Caco-2 (cell line): ENCODE data around the gene RNF19B. TPM values are rescaled to one million over a fixed set of nuclear protein-coding genes. Genes with fewer than 3 reads are reported as not detected.
A peak's percentile ranks its signal among the peaks of the same experiment; 100 is the strongest.
"Not testable (repeated sequence)": the region's sequence is repeated elsewhere in the genome, so short reads cannot be mapped to it uniquely, and the experiment has no call there.

Source experiments
- BruUV-seq: library from RNA; stranded (reverse); fragments of 400-500 nt; replicated peaks from 2 replicates; lab custom pipeline; 2021; lab: Mats Ljungman, UMichigan
- CTCF ChIA-PET: fragments of 300-600 bp; sonication (Branson Sonifier 250); formaldehyde crosslinking; loops from one replicate; lab custom pipeline; 2022; ENCODE audit warnings: antibody characterized with exemption; lab: Charles Lee
- POLR2A ChIA-PET: fragments of 300-600 bp; sonication (Branson Sonifier 250); formaldehyde crosslinking; loops from one replicate; lab custom pipeline; 2022; ENCODE audit warnings: antibody characterized with exemption; lab: Charles Lee
- DNase-seq, 2 experiments: peaks; one replicate each; pipeline versions ENCODE4 v3.0.0 to v3.0.0-alpha.2; 2020 to 2022
- H3K27me3 ChIP-seq: replicated peaks from 2 replicates; pipeline ENCODE4 v1.6.0; 2011; ENCODE audit warnings: low read length; ENCODE audit not compliant: control insufficient read depth, insufficient read depth
- H3K36me3 ChIP-seq: 2 replicates; pipeline ENCODE4 v1.5.1; 2011; ENCODE audit warnings: low read length; ENCODE audit not compliant: control insufficient read depth, insufficient read depth
- H3K4me1 ChIP-seq: fragments of 250-450 bp; sonication (Bioruptor Pico); 2 replicates; pipeline ENCODE4 v1.5.1; 2020; ENCODE audit warnings: mild to moderate bottlenecking
- H3K4me3 ChIP-seq: 2 replicates; pipeline ENCODE4 v1.5.1; 2011; ENCODE audit warnings: low read depth, mild to moderate bottlenecking, control low read depth, low read length
- H3K9me3 ChIP-seq: fragments of 250-450 bp; sonication (Bioruptor Pico); 2 replicates; pipeline ENCODE4 v1.5.1; 2020; ENCODE audit warnings: mild to moderate bottlenecking, moderate library complexity
- H3K27ac Mint-ChIP-seq: one replicate; pipeline ENCODE4 v1.8.0; 2022; ENCODE audit warnings: mixed read lengths; ENCODE audit not compliant: unreplicated experiment
- H3K27me3 Mint-ChIP-seq: one replicate; pipeline ENCODE4 v1.8.0; 2022; ENCODE audit warnings: mixed read lengths; ENCODE audit not compliant: insufficient read depth, unreplicated experiment
- H3K36me3 Mint-ChIP-seq: one replicate; pipeline ENCODE4 v1.8.0; 2022; ENCODE audit warnings: mild to moderate bottlenecking, mixed read lengths; ENCODE audit not compliant: insufficient read depth, unreplicated experiment
- H3K4me1 Mint-ChIP-seq: one replicate; pipeline ENCODE4 v1.8.0; 2022; ENCODE audit warnings: low read depth, mixed read lengths; ENCODE audit not compliant: unreplicated experiment
- H3K4me3 Mint-ChIP-seq: one replicate; pipeline ENCODE4 v1.8.0; 2022; ENCODE audit warnings: mild to moderate bottlenecking, moderate library complexity, mixed read lengths; ENCODE audit not compliant: unreplicated experiment
- H3K9me3 Mint-ChIP-seq: one replicate; pipeline ENCODE4 v1.8.0; 2022; ENCODE audit warnings: mixed read lengths; ENCODE audit not compliant: unreplicated experiment
- intact Hi-C: fragments of 100-400 bp; cut with micrococcal nuclease; formaldehyde crosslinking; loops from one replicate; pipeline ENCODE4 v1.10.0; 2022; ENCODE audit not compliant: unreplicated experiment
- total RNA-seq: library from RNA; stranded (reverse); gene quantifications from 2 replicates; pipeline ENCODE4 v1.2.3, GENCODE V29; 2022
- TF ChIP-seq, protein P1 (sequence below), 2 experiments: fragments of 200-600 bp in 1 of 2; IDR thresholded peaks; 1 replicate in 1 of 2; 2 replicates in 1 of 2; pipeline versions ENCODE4 v1.5.1 to v1.8.0; 2011 to 2022; ENCODE audit warnings: antibody characterized with exemption in 1 of 2, control low read depth in 1 of 2, inconsistent platforms in 1 of 2, low read depth in 1 of 2, low read length in 1 of 2, mild to moderate bottlenecking in 1 of 2, moderate library complexity in 1 of 2; ENCODE audit not compliant: insufficient read depth in 1 of 2, severe bottlenecking in 1 of 2, unreplicated experiment in 1 of 2

Gene RNF19B
- total RNA-seq, 1 experiment from 2014 or later = 14.5 TPM

GRCh38 chr1:32998997-32999396 is 34.4 kb upstream of the RNF19B start:
- POLR2A ChIA-PET = no interaction called here
- TF ChIP-seq, protein P1, sequence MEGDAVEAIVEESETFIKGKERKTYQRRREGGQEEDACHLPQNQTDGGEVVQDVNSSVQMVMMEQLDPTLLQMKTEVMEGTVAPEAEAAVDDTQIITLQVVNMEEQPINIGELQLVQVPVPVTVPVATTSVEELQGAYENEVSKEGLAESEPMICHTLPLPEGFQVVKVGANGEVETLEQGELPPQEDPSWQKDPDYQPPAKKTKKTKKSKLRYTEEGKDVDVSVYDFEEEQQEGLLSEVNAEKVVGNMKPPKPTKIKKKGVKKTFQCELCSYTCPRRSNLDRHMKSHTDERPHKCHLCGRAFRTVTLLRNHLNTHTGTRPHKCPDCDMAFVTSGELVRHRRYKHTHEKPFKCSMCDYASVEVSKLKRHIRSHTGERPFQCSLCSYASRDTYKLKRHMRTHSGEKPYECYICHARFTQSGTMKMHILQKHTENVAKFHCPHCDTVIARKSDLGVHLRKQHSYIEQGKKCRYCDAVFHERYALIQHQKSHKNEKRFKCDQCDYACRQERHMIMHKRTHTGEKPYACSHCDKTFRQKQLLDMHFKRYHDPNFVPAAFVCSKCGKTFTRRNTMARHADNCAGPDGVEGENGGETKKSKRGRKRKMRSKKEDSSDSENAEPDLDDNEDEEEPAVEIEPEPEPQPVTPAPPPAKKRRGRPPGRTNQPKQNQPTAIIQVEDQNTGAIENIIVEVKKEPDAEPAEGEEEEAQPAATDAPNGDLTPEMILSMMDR (IDR thresholded peaks at IDR 0.05; ENCODE audit: insufficient read depth in 1 of 2, low read depth in 1 of 2, low read length in 1 of 2, severe bottlenecking in 1 of 2, unreplicated experiment in 1 of 2) = no peak

DNA sequence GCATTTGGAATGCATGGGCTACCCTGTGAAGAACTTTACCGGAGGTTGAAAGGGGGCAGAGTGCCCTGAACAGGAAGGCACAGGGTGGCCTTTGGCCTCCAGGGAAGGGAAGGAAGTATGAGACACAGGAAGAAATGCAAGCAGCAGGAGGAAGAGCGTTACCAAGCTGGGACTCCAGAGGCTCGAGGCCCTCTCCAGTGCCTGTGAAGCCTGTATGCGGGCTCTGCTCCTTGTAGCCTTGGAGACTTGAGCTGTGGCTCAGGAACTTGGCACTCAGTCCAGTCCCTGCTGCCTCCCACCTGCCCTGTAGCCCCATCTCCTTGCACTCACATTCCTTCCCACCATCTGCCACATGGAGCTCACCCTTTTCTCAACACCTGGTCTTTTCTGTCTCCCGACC is 33.5 kb upstream of the RNF19B start:
- no TSS peak for BruUV-seq
- H3K4me3 Mint-ChIP-seq = no peak overlapping the region
- no peaks in the 10 kb centered on the region for H3K27me3 Mint-ChIP-seq
- peaks cover 2% of the 10 kb centered on the region for H3K4me1 ChIP-seq
- intact Hi-C loops = no loop called here
- no peaks in the 10 kb centered on the region for H3K9me3 Mint-ChIP-seq
- ChIA-PET POLR2A (no interaction called here), CTCF (interaction anchor here (0.5 to 1.2 kb wide), 2 partner anchors 9 to 10 kb away, joined by 4 to 5 read pairs; no protein-coding TSS in a partner anchor)
- no peak for DNase-seq
- no peaks in the 10 kb centered on the region for H3K9me3 ChIP-seq
- no peak overlapping the region for H3K27ac Mint-ChIP-seq
- no peak overlapping the region for H3K4me3 ChIP-seq
- H3K4me1 Mint-ChIP-seq = peaks cover 6% of the 10 kb centered on the region
- H3K27me3 ChIP-seq = no peaks in the 10 kb centered on the region
- TF ChIP-seq, protein P1 (IDR thresholded peaks at IDR 0.05; ENCODE audit: insufficient read depth in 1 of 2, low read depth in 1 of 2, low read length in 1 of 2, severe bottlenecking in 1 of 2, unreplicated experiment in 1 of 2) = no peak
- H3K36me3 ChIP-seq = no peaks in the 10 kb centered on the region
- peaks cover 23% of the 10 kb centered on the region for H3K36me3 Mint-ChIP-seq

More at GRCh38 chr1:32998997-32999396, 34.4 kb upstream of the RNF19B start:
- H3K4me3 Mint-ChIP-seq = no peak overlapping the region
- BruUV-seq = no TSS peak
- H3K4me1 ChIP-seq = no peaks in the 10 kb centered on the region
- H3K9me3 ChIP-seq = no peaks in the 10 kb centered on the region
- H3K36me3 ChIP-seq = no peaks in the 10 kb centered on the region
- H3K27ac Mint-ChIP-seq = no peak overlapping the region
- H3K9me3 Mint-ChIP-seq = no peaks in the 10 kb centered on the region
- intact Hi-C loops = no loop called here
- no peak for DNase-seq
- peaks cover 23% of the 10 kb centered on the region for H3K36me3 Mint-ChIP-seq
- peaks cover 6% of the 10 kb centered on the region for H3K4me1 Mint-ChIP-seq
- no peaks in the 10 kb centered on the region for H3K27me3 Mint-ChIP-seq
- H3K27me3 ChIP-seq = no peaks in the 10 kb centered on the region
- H3K4me3 ChIP-seq = no peak overlapping the region
- CTCF ChIA-PET = interaction anchor here (1.2 kb wide), 1 partner anchor 8 kb away, joined by 5 read pairs; no protein-coding TSS in a partner anchor

- Mint-ChIP-seq H3K27me3 (no peaks in the 10 kb centered on the region), H3K9me3 (no peaks in the 10 kb centered on the region), H3K27ac (no peak overlapping the region), H3K4me1 (peaks cover 7% of the 10 kb centered on the region), H3K36me3 (peaks cover 19% of the 10 kb centered on the region), H3K4me3 (no peak overlapping the region)
- ChIA-PET POLR2A (no interaction called here), CTCF (no interaction called here)
- intact Hi-C loops = no loop called here
- Histone ChIP-seq H3K27me3 (no peaks in the 10 kb centered on the region), H3K36me3 (no peaks in the 10 kb centered on the region), H3K9me3 (no peaks in the 10 kb centered on the region), H3K4me1 (peaks cover 8% of the 10 kb centered on the region), H3K4me3 (no peak overlapping the region)
- no TSS peak for BruUV-seq
- DNase-seq = no peak
- TF ChIP-seq, protein P1 (IDR thresholded peaks at IDR 0.05; ENCODE audit: insufficient read depth in 1 of 2, low read depth in 1 of 2, low read length in 1 of 2, severe bottlenecking in 1 of 2, unreplicated experiment in 1 of 2) = no peak
These were observed 32.8 kb upstream of the RNF19B start for GRCh38 chr1:32997381-32997891.

DNA sequence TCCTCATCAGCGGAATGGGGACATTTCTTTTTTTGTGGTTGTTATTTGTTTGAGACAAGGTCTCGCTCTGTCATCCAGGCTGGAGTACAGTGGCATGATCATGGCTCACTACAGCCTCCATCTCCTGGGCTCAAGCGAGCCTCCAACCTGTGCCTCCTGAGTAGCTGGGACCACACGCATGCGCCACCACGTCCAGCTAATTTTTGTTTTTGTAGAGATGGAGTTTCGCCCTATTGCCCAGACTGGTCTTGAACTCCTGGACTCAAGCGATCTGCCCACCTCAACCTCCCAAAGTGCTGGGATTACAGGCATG is 28.7 kb upstream of the RNF19B start:
- H3K4me1 ChIP-seq = peaks cover 18% of the 10 kb centered on the region
- POLR2A ChIA-PET = not testable (repeated sequence)

More for the DNA sequence above, 28.7 kb upstream of the RNF19B start:
- CTCF ChIA-PET, DNase-seq, H3K9me3 ChIP-seq, H3K9me3 Mint-ChIP-seq, H3K27me3 Mint-ChIP-seq, H3K4me3 ChIP-seq, BruUV-seq, H3K27me3 ChIP-seq, H3K4me1 Mint-ChIP-seq, H3K36me3 ChIP-seq, H3K4me3 Mint-ChIP-seq: not testable (repeated sequence)
- Mint-ChIP-seq H3K36me3 (peaks cover 10% of the 10 kb centered on the region), H3K27ac (peak overlapping the region; percentile 67)
- intact Hi-C loops = loop anchor here (5.0 kb wide), 1 partner anchor 61 kb away; no protein-coding TSS in a partner anchor
